SH-SY5Y (cell line): Measurements from ENCODE around the gene JOSD2.

Source experiments
- GATA2 ChIP-seq: IDR thresholded peaks from 2 replicates; pipeline ENCODE4 v1.6.1; 2011; ENCODE audit warnings: mild to moderate bottlenecking, low read depth, low read length
- GATA3 ChIP-seq: IDR thresholded peaks from 2 replicates; pipeline ENCODE4 v1.6.1; 2011; ENCODE audit warnings: low read depth, mild to moderate bottlenecking, low read length, moderate library complexity

- no peak for TF ChIP-seq GATA3
- no peak for TF ChIP-seq GATA2
Measured at GRCh38 chr19:50490991-50491472, 20.0 kb downstream of the JOSD2 start.
